ENCODE results near the gene TPO.

The TPO gene

DNA sequence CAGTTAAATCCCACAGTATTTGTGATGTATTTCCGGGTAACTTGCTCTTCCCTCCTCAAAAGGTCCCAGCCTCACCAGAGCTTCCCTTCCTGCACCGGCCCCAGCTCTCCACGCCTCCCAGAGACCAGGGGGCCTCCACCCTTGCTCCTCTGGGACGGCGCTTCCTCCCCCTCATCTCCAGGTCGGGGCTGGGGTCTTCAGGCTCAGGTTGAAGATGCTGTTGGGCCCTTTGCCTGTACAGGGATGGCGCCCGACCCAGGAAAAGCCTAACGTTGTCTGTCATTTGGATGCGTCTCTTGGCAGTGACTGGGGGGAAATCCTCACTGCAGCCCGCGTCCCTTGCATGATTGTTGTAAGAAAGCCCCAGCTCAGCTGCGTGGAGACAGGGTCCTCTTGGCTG lies 126.7 kb downstream of the TPO start:
- no peak for DNase-seq

DNA sequence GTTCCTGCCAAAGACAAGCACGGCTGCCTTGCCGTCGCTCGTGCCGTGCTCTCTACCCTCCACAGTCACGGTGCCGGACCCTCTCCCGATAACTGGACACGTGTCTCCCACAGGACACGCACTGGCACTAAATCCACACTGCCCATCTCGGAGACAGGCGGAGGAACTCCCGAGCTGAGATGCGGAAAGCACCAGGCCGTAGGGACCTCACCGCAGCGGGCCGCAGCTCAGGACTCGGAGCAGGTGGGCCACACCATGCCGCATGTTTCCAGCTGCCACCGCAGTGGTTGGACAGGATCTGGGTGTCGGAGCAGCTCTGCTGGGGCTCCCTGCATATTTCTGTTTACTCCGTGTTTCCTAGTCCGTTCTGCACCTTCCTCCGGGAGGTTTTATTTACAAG lies 127.2 kb downstream of the TPO start:
- DNase-seq, result no peak

- no peak for DNase-seq
These were observed 127.8 kb downstream of the TPO start for GRCh38 chr2:1541040-1541439.

DNA sequence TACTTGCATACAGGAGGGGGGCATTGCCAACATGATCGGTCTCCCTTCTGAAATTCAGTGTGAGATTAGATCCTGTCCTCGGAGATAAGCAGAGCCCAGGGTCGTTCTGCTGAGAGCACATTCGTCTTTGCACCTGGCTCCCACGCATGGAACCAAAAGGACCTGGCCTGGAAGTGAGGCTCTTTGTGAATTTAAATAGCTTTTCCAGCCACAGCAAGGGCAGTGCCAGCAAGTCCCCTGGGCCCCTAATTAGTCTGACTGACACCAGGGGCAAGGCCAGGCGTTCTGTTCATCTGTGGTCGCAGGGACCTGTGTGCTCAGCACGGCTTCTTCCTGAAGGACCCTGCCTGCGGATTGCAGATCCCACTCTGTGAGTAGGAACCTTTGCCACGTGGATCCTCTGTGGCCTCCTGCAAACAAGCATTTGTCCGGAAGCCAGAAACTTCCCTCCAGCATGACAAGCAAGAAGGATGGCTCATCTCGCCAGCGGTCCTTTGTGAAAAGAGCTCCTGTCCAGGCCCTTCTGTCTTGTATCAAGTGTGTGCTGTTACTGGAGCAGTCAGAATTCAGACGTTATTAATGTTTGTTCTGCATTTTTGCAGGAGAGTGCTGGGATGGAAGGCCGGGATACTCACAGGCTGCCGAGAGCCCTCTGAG lies 128.7 kb downstream of the TPO start:
- DNase-seq, result no peak

- DNase-seq, result no peak
These were observed 129.7 kb downstream of the TPO start for GRCh38 chr2:1542971-1543370.

DNA sequence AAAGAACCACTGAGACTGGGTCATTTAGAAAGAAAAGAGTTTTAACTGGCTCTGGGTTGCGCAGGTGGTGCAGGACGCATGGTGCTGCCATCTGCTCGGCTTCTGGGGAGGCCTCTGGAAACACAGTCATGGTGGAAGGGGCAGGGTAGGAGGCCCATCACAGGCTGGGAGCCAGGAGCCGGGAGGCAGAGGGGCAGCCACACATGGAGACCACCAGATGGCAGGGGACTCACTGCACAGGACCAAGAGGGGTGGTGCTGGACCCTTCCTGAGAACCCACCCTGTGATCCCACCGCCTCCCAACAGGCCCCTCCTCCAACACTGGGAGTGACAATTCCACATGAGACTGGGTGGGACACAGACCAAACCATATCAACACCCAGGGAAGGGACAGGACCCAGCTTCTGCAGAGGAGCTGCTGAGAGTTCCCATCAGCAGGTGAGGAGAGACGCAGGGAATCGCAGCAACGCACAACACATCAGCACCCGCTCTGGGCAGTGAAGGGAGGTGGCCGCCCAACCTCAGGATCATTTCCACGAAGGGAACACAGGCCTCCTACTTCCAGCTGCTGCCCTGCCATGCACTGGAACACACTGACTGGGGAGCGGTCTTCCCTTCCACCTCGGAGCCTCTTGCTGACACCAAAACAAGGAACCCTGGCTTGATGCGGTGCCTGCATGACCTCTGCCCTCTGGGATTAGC lies 130.7 kb downstream of the TPO start:
- no peak for DNase-seq

DNA sequence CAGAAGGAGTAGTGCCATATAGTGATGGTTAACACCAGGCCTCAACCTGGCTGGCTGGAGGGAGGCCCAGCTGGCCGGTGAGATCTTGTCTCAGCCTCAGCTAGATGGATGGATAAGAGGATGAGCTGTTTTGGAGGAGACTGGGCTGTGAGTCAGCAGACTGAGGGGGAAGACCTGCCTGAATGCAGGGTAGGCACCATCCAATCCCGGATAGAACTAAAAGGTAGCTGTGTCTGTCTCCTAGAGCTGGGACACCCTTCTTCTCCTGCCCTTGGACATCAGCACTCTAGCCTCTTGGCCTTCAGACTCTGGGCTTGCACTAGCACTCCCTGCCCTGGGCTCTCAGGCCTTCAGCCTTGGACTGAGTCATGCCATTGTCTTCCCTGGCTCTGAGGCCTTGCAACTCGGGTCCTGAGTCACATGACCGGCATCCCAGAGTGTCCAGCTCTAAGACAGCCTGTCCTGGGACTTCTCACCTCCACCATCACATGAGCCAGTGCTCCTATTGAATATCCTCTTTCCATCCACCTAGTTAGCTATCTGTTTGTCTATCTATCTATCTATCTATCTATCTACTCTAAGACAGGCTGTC lies 131.3 kb downstream of the TPO start:
- DNase-seq, result no peak

GRCh38 chr2:1546023-1546591 lies 132.8 kb downstream of the TPO start:
- no peak for DNase-seq

- no peak for DNase-seq
These were observed 133.6 kb downstream of the TPO start for GRCh38 chr2:1546901-1547300.

DNA sequence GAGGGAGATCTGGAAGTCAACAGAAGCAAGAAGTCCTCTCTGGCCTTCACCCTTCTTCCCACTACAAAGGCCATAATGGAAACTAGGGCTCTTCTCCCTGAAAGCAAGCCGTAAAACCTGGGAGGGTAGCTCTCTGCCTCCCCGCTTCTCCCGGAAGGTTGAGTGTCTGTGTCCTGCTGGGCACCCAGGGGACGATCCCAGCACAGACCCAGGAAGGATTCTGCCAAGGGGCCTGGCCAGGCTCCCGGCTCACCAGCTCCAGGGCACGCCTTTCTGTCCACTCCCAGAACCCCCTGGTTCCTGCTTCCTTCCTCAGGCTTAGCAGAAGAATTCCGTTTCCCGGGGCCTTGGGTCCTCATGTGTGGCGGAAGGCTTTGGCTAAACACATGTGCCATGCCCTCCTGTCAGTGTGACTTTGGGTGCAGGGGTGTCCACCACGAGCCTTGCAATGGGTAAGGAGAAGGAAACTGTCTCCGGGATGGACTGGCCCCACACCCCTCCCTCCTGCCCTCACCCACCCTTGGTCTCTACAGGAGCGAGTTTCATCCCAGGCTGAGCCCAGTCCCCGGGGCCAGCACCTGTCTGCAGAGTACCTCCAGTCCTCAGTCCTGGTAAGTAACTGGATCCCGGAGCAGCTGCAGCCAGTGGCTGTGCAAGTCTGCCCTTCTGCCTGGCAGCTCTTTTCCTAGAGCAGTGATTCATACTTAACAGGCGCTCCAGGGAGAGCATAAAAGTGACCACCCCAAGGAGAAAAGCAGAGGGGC lies 135.8 kb downstream of the TPO start:
- no peak for DNase-seq

DNA sequence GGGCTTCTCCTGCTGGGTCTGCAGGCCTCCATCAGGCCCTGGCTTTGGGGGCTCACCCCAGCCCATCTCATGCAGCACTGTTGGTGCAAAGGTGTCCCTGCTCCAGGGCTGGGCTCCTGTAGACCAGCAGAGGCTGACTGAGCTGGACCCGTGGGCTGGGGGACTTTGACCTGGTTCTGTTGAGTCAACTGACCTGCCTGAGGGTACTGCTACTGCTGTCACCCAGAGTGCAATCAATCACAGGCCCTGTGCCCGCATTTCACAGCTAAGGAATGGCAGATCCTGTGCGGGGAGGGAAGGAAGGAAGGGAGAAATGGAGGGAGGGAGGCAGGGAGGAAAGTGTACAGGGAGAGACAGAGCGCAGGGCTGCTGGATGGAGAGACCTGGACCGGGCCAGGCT lies 136.8 kb downstream of the TPO start:
- DNase-seq, result no peak

GRCh38 chr2:1550658-1551316 lies 137.5 kb downstream of the TPO start:
- DNase-seq, result peak; percentile 54

DNA sequence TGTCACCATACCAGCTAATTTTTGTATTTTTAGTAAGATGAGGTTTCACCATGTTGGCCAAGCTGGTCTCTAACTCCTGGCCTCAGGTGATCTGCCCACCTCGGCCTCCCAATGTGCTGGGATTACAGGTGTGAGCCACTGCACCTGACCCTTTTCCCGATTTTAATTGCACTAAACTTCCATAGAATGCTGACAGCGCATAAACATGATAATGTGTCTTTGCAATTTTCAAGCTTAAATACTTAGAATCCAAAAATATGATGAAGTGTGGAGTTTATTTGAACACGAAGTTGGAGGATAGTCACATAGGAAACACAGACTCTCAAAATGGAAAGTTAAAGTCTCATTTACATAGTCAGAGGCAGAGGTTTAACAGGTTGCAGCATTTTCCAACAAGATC lies 138.6 kb downstream of the TPO start:
- DNase-seq, result no peak

GRCh38 chr2:1552611-1553010 lies 139.3 kb downstream of the TPO start:
- DNase-seq, result no peak

- no peak for DNase-seq
These were observed 140.5 kb downstream of the TPO start for GRCh38 chr2:1553671-1554295.

- DNase-seq, result no peak
These were observed 143.0 kb downstream of the TPO start for GRCh38 chr2:1556286-1556685.

- no peak for DNase-seq
These were observed 143.7 kb downstream of the TPO start for GRCh38 chr2:1556776-1557466.

GRCh38 chr2:1557467-1557820 lies 144.2 kb downstream of the TPO start:
- DNase-seq, result no peak

GRCh38 chr2:1559589-1560175 lies 146.4 kb downstream of the TPO start:
- no peak for DNase-seq

GRCh38 chr2:1561259-1561658 lies 148.0 kb downstream of the TPO start:
- DNase-seq, result no peak

DNA sequence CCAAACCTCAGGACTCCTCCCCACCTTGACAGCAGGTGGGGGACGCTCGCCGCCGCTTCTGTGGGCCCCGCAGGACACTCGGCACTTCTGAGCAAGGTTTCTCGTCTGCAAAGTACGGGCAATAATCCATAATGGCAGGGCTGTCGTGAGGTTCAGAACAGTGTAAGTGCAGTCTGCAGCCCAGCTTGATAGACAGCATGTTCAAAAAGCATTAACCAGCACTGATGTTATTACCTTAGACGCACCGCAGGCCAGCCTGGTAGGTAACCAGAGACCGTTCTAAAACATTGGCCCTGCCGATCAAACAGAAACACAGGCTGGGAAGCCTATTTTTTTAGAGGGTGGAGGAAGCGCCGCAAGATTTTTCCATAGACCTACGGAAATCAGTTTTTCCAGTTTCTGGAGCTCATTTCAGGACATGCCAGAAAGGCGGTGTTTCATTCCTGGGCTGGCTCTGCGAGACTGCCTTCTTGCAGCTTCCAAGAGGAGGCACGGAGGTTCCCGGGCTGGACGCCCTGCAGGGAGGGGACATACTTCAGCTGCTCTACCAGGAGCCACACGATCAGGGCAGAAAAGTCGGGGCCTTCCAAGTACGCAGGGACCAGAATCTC lies 148.7 kb downstream of the TPO start:
- DNase-seq, result no peak

All from activated CD4-positive, alpha-beta T cell treated with anti-CD3 and anti-CD28 coated beads for 1 hour (primary cell).